IPS-18c (cell line): ENCODE results near the gene FGD6.
"Not testable (repeated sequence)": the region's sequence is repeated elsewhere in the genome, so short reads cannot be mapped to it uniquely, and the experiment has no call there.

Experiments
- H3K4me3 ChIP-seq: 2 replicates; pipeline ENCODE4 v1.7.0; 2013; ENCODE audit warnings: low read depth, mild to moderate bottlenecking, low read length, moderate library complexity; ENCODE audit not compliant: insufficient read depth
- H3K9me3 ChIP-seq: one replicate; pipeline ENCODE4 v1.6.1; 2013; ENCODE audit warnings: mild to moderate bottlenecking, low read length, moderate library complexity; ENCODE audit not compliant: control insufficient read depth, insufficient read depth

The FGD6 gene

DNA sequence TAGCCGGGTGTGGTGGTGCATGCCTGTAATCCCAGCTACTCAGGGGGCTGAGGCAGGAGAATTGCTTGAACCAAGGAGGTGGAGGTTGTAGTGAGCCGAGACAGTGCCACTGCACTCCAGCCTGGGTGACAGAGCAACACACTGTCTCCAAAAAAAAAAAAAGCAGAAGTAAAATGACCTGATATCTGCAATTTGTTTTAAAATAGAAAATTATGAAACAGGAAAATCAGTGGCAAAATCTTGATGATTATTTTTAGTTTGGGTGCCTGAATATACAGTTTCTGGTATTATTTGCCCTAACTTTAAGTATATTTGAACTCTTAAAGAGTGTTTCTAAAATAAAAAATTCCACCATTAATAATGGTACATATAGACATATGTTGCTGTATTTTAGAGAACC, 121.4 kb downstream of the FGD6 start:
- not testable (repeated sequence) for H3K4me3 ChIP-seq, H3K9me3 ChIP-seq

DNA sequence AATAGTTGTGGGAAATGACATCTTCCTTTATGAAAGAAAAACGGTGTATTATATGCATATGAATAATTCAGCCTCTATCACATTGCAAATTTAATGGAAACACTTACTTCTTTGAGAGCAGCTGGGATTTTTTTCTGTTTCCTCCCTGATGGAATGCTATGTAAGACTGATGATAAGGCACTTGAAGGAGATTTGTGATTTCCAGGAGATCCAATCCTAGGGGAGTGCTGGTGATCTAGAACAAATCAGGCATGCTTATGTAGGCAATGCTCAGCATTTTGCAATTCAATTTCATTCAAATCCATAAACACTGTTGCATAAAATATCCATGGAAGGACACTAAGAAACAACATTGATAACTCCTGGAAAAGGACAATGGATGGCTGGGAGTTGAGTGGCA, 127.8 kb downstream of the FGD6 start:
- H3K4me3 ChIP-seq: no peak overlapping the region
- H3K9me3 ChIP-seq: no peaks in the 10 kb centered on the region

DNA sequence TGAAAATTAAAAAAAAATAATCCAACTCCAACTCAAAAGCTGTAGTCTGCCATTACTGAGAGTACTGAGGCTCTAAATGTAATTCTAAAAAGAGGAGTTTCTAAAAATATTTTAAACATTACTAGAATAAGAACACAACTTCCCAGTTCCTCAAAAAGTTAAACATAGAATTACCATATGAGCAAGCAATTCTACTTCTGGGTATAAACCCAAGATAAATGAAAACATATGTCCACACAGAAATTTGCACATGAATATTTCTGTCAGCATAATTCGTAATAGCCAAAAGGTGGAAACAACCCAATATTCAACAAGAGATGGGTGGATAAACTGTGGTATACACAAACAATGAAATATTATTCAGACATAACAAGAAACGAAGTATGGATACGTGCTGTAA, 128.9 kb downstream of the FGD6 start:
- no peak overlapping the region for H3K4me3 ChIP-seq

DNA sequence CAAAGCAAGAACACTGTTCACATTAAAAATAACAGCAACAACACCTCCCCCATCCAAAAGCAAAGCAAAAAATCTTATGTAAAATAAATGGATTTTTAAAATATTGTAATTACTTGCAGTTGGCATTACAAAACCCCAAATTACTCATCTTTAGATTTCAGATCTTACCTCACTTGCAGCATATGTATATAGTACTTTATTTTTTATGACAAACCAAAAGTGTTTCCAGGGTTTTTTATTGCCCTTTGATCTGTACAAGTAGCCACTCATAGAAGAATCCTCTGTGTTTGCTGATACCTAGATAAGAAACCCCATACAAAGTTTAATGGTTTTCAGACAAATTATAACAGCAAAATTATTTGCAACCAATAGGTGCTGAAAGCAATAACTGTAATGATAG, 131.7 kb downstream of the FGD6 start:
- Histone ChIP-seq H3K9me3 (no peaks in the 10 kb centered on the region), H3K4me3 (no peak overlapping the region)

More for the DNA sequence above, 128.9 kb downstream of the FGD6 start:
- no peaks in the 10 kb centered on the region for H3K9me3 ChIP-seq

DNA sequence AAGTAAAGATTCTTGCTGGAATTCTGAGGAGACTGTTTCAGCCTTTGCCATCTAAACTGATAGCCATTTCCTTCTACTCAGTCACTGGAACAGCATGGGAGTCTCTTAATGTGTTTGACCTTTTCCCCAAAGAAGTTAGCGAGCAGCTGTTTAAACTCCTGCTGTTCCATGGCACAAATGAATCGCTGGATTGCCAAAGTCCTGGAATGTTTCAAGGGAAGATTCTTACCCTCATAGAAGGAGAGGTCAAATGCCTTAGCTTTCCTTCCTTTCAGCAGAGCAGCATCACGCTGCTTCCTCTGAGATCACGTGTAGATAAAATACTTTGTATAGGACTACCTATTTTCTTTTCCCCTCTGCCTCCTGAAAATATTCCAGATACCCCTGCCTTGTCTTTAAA, 133.3 kb downstream of the FGD6 start:
- no peak overlapping the region for H3K4me3 ChIP-seq
- H3K9me3 ChIP-seq: no peaks in the 10 kb centered on the region

DNA sequence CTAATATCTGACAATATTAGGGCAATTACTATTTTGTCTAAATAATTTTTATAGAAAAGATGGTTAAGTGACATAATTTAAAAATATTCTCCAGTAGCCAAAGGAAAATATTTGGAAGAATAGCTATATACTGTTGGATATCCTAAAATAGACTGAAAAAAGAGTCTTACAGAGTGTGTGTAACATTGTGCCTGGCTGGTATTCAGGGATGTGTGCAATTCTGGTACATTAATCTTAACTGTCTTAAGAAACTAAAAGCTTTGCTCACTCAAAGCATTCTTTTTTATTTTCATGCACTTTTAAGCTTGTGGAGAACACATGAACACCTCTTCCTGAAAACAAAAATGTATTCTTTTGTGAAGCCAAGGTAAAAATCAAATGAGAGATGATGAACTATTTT, 133.8 kb downstream of the FGD6 start:
- Histone ChIP-seq H3K4me3 (no peak overlapping the region), H3K9me3 (no peaks in the 10 kb centered on the region)

DNA sequence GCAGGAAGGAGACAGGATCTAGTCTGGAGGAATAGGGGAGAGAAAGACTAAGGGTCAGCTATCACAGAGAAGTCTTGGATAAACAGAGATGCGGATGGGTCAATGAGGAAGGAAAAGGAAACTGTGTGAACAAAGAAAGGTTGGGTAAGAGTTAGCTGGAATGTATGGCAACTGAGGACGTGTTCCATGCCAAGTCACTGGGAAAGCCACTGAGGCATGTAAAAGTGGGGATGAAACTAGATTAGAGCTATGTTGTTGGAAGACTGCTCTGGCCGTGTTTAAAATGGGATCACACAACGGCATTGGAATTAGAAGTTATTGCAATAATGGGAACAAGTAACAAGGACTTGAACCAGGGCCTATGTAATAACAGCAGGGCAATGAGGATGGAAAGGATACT, 139.9 kb downstream of the FGD6 start:
- no peak overlapping the region for H3K4me3 ChIP-seq
- no peaks in the 10 kb centered on the region for H3K9me3 ChIP-seq

DNA sequence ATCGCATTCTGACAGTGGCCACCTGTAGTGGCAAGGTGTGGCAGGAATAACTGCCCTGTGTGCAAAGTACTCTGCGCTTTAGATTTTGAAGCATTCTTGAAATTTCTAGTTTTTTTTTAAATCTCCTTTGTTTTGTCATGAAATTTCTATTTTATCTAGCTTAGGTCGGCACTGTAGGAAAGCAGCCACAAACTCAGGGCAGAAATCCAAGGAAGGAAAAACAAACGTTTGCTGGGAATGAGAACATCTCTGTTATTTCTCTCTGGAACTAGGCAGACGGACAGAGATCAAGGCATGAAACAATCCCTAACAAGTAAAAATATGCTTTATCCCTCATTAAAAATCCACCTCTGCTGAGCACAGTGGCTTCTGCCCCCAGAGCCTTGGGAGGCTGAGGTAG, 142.5 kb downstream of the FGD6 start:
- Histone ChIP-seq H3K4me3 (no peak overlapping the region), H3K9me3 (no peaks in the 10 kb centered on the region)

DNA sequence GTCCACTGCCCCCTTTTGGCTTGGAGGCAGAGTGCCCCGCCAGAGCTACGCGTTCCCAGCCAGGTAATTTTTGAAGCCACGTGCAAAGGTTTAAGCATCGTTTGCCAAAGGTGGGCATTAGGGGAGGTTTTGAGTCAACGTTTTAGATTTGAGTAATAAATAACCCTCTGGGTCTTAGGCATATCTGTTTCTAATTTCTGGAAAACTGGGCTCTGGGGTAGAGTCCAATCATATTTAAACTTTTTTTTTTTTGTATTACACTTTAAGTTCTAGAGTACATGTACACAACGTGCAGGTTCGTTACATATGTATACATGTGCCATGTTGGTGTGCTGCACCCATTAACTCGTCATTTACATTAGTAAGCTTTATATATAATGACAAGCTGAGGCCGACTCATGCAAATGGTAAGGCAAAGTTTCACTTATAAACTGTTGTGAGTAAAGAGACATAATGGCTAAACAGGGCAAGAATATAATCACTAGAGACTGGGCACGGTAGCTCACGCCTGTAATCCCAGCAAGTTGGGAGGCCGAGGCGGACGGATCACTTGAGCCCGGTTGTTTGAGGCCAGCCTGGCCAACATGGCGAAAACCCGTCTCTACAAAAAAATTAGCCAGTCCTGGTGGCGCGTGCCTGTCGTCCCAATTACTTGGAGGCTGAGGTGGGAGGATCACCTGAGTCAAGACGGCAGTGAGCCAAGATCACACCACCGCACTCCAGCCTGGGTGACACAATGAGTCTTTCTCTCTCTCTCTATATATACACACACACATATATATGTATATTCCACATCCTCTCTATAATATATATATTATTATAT, 143.4 kb downstream of the FGD6 start:
- peak overlapping the region; percentile 97; the same call in 1 of the 2 replicates for H3K4me3 ChIP-seq

DNA sequence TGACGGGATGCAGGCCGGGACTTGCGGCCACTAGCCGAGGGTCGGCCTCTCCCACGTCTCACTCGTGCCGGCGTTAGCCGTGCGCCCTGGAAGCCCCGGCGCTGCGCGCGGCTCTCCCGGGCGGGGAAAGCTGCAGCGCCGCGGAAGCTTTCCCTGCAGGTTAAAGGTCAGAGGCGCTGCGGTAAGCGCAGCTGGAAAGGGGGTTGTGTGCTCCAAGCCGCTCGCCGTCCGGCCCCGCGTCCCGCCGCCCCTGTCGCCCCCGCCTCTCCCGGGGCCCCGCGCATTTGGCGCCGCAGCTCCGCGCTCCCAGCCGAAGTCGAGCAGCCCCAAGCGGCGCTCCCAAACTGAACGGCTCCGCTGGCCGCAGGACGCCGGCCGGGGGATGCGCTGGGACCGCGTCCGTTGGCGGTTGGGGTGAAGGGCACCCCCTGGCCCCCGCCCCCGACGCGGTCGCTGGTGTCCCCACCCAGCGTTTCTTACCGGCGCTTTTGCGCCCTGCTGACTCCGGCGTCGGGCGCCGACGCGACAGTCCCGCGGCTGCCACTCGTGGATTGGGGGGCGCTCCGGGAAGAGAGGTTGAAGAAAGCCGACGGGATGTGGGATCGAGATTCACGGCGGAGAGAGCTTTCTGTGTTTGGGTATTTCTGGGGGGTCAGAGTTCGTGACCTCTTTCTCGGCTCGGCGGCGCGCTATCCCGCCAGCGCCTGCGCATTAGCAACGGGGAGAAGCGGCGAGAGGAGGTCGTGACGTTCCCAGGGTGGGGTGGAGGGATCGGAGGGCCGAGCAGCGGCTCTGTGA, 144.2 kb downstream of the FGD6 start, which contains the start of gene NR2C1:
Gene NR2C1 (minus strand): TSS at position 719 of the 798 bp plus-strand sequence. CDS start 6,234 bp downstream, outside the sequence.
- H3K9me3 ChIP-seq: no peaks in the 10 kb centered on the region
- peak within 1 kb of the TSS; percentile 97 for H3K4me3 ChIP-seq

More for the DNA sequence above, 143.4 kb downstream of the FGD6 start:
- H3K9me3 ChIP-seq: no peaks in the 10 kb centered on the region

DNA sequence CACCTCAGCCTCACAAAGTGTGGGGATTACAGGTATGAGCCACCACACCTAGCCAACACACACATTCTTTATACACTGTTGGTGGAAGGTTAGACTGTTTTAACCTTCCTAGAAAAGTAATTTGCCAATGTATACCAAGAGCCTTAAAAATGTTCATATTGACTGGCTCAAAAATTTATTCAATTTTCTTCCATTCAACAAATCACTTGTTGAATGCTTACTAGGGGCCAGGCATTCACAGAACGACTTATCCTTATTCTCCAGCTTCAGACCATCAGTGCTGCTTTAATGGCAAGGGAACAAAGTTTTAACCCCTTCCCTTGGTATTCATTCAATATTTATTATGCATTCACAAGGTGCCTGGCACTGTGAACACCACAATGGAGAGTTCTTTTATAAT, 146.9 kb downstream of the FGD6 start:
- H3K4me3 ChIP-seq: no peak overlapping the region
- H3K9me3 ChIP-seq: no peaks in the 10 kb centered on the region

DNA sequence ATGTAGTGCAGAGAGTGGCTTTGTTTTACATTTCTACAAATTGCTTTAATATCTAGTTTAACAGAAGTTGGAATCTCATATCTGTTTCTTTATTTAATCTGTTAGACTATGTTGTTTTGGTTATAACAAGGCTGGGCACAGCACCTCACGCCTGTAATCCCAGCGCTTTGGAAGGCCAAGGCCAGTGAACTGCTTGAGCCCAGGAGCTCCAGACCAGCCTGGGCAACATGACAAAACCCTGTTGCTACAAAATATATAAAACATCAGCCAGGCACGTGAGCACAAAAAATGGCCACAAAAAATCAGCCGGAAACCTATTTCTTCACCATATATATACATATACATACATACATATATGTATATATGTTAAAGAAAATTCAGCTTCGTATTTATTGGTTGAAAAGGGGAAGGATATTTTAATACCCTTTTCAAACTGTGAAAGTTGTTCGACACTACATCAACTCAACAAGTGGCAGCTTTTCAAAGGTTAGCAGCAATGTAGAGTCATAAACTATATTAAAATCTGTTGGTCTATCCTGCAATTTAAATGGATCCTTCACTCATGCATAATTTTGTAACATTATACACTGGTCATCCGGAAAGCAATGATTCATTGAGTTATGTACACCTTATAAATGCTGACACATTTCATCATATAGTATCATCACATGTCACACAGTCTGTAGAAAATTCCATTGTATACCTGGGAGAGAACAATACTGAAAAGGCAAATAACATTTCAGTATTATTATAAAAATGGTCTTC, 151.0 kb downstream of the FGD6 start:
- no peaks in the 10 kb centered on the region for H3K9me3 ChIP-seq
- no peak overlapping the region for H3K4me3 ChIP-seq

DNA sequence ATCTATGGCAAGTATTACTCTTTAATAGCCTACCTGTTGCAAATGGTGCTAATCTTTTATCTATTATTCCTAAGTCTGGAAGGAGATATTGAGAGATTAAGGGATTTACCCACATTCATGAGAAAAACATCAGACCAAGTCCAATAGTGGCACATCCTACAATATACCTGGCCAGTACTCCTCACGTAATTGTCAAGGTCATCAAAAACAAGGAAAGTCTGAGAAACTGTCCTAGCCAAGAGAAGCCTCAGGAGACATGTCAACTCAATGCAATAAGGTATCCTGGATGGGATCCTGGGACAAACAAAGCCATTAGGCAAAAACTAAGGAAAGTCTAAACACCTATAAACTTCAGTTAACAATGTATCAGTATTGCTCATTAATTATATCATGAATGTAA, 156.3 kb downstream of the FGD6 start:
- Histone ChIP-seq H3K9me3 (no peaks in the 10 kb centered on the region), H3K4me3 (no peak overlapping the region)

DNA sequence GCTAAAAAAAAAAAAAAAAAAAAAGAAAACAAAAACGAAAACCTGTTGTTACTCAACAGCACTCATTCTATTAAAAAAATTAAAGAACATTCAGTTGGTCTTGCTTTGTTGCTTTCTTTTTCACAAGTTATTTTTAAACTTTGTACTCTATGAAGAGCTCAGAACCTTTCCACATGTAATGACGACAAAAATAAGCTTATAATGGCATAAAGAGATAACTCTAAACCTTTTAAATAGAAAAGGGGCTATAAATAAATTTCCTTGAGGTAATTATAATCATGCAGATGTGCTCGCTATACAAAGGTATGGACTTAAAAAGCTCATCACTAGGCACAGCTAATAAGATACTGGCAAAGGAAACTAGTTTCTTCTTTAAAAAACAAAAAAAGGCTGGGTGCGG, 157.3 kb downstream of the FGD6 start:
- Histone ChIP-seq H3K4me3 (no peak overlapping the region), H3K9me3 (no peaks in the 10 kb centered on the region)

DNA sequence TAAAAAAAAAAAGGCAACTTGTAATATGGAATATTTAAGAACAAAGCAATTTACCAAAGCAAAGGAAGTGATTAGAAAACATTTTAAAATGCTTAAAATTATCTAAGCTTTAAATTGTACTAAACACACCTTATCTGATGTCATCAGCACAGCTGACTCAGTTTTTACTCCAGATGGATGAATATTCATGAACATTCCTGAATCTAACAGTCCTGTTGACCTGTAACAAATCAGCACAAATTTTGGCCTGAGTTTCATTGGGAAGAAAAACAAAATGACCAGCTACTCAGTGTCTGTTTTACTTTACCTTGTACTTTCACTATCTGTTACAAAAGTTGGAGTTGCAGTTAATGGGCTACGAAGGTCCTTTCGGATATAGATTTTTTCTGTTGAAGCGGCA, 159.8 kb downstream of the FGD6 start:
- Histone ChIP-seq H3K4me3 (no peak overlapping the region), H3K9me3 (no peaks in the 10 kb centered on the region)

DNA sequence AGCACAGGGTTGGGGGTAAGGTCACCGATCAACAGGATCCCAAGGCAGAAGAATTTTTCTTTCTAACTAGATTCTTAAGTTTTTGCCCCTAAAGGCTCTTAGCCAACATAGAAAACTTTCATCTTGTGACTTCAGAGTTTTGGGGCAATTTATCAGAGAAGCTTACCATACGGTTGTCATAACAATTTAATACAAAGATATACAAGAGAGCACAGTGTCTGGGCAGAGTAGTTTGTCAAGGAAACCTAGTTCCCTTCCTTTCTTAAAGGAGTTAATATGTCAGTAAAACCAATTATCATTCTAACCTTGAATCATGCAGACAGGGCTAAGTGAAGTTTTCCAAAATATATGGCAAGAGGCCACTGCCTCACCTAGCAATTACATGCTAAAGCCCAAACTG, 162.2 kb downstream of the FGD6 start:
- Histone ChIP-seq H3K9me3 (no peaks in the 10 kb centered on the region), H3K4me3 (no peak overlapping the region)

DNA sequence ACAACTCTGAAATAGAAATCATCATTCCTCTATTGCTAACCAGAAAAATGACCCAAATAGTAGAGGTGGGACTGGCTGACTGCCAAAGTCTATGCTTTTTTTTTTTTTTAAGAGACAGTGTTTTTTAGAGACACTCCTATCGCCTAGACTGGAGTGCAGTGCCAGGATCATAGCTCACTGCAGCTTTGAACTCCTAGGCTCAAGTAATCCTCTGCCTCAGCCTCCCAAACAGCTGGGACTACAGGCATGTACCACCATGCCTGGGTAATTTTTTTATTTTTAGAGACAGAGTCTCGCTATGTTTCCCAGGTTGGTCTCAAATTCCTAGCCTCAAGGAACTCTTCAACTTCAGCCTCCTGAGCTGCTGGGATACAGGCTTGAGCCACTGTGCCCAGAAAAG, 163.1 kb downstream of the FGD6 start:
- no peaks in the 10 kb centered on the region for H3K9me3 ChIP-seq
- no peak overlapping the region for H3K4me3 ChIP-seq

DNA sequence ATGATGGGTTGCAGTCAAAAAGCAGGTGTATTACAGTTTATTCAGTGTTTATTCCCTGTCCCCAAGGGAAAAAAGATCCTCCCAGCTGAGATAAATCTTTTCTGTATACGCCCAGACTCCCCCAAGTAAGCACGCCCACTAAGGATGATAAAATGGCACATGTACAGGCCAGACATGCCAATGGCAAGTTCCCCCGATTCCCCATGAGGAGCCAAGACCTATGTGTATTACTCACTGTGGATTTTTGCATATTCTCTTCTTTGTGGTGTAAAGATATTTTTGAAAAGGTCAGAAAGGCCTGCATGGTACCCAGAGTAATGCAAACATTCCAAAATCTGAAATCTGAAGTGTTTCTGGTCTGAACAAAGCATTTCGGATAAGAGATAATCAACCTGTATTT, 166.0 kb downstream of the FGD6 start:
- H3K4me3 ChIP-seq: no peak overlapping the region
- H3K9me3 ChIP-seq: no peaks in the 10 kb centered on the region
